ENCODE measurements around the gene TAOK3.
"Not testable (repeated sequence)": the region's sequence is repeated elsewhere in the genome, so short reads cannot be mapped to it uniquely, and the experiment has no call there.

Gene TAOK3

GRCh38 chr12:118189741-118190191 is 182.9 kb downstream of the TAOK3 start:
- no peak for DNase-seq

- DNase-seq: no peak
These were observed 183.9 kb downstream of the TAOK3 start for GRCh38 chr12:118188690-118189371.

- no peak for DNase-seq
These were observed 184.8 kb downstream of the TAOK3 start for GRCh38 chr12:118187751-118188435.

GRCh38 chr12:118185602-118186397 is 186.9 kb downstream of the TAOK3 start:
- no peak for DNase-seq

- no peak for DNase-seq
These were observed 189.0 kb downstream of the TAOK3 start for GRCh38 chr12:118183711-118184110.

- DNase-seq: no peak
These were observed 189.6 kb downstream of the TAOK3 start for GRCh38 chr12:118183155-118183554.

- DNase-seq: no peak
These were observed 196.8 kb downstream of the TAOK3 start for GRCh38 chr12:118175823-118176447.

- DNase-seq: no peak
These were observed 205.8 kb downstream of the TAOK3 start for GRCh38 chr12:118166946-118167345.

GRCh38 chr12:118164798-118165486 is 207.8 kb downstream of the TAOK3 start:
- DNase-seq: no peak

GRCh38 chr12:118160536-118160935 is 212.2 kb downstream of the TAOK3 start:
- DNase-seq: no peak

- no peak for DNase-seq
These were observed 221.0 kb downstream of the TAOK3 start for GRCh38 chr12:118151755-118152154.

- no peak for DNase-seq
These were observed 222.1 kb downstream of the TAOK3 start for GRCh38 chr12:118150625-118151024.

GRCh38 chr12:118148287-118148686 is 224.4 kb downstream of the TAOK3 start:
- DNase-seq: no peak

- no peak for DNase-seq
These were observed 226.9 kb downstream of the TAOK3 start for GRCh38 chr12:118145798-118146156.

GRCh38 chr12:118145113-118145797 is 227.5 kb downstream of the TAOK3 start:
- no peak for DNase-seq

GRCh38 chr12:118144499-118144898 is 228.2 kb downstream of the TAOK3 start:
- DNase-seq: no peak

GRCh38 chr12:118140825-118141224 is 231.9 kb downstream of the TAOK3 start:
- no peak for DNase-seq

GRCh38 chr12:118137148-118137678 is 235.5 kb downstream of the TAOK3 start:
- no peak for DNase-seq

GRCh38 chr12:118136559-118137003 is 236.1 kb downstream of the TAOK3 start:
- DNase-seq: no peak

GRCh38 chr12:118135788-118136558 is 236.7 kb downstream of the TAOK3 start, which contains the start of gene PEBP1:
TSS of gene PEBP1 (plus strand) at chr12:118136124. CDS start at chr12:118136210, 86 bp downstream.
- DNase-seq: peak; percentile 86

- DNase-seq: not testable (repeated sequence)
These were observed 243.3 kb downstream of the TAOK3 start for GRCh38 chr12:118129436-118129835.

All from effector CD8-positive, alpha-beta T cell (primary cell).